Activated CD4-positive, CD25-positive, alpha-beta regulatory T cell treated with anti-CD3 and anti-CD28 coated beads, Interleukin-2, amount 50 U/mL, for 72 hours (primary cell): ENCODE measurements around the gene VMAC.
"Not testable (repeated sequence)": the region's sequence is repeated elsewhere in the genome, so short reads cannot be mapped to it uniquely, and the experiment has no call there.

Source experiments
- DNase-seq: peaks from one replicate; pipeline ENCODE4 v3.0.0; 2021

VMAC gene

DNA sequence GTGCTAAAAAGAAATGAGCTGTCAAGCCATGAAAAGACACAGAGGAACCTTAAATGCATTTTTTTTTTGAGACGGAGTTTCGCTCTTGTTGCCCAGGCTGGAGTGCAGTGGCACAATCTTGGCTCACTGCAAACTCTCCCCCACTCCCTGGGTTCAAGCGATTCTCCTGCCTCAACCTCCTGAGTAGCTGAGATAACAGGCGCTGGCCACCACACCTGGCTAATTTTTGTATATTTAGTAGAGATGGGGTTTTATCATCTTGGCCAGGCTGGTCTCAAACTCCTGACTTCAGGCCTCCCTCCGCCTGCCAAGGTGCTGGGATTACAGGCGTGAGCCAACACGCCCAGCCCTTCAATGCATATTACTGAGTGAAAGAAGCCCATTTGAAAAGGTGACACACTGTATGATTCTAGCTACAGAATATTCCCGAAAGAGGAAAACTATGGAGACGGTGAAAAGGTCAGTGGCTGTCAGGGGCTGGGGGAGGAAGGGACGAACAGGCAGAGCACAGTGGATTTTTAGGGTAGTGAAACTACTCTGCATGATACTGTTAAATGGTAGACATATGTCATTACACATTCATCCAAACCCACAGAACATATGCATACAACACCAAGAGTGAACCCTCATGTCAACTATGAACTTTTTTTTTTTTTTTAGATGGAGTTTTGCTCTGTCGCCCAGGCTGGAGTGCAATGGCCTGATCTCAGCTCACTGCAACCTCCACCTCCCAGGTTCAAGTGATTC lies 20.4 kb upstream of the VMAC start:
- not testable (repeated sequence) for DNase-seq

DNA sequence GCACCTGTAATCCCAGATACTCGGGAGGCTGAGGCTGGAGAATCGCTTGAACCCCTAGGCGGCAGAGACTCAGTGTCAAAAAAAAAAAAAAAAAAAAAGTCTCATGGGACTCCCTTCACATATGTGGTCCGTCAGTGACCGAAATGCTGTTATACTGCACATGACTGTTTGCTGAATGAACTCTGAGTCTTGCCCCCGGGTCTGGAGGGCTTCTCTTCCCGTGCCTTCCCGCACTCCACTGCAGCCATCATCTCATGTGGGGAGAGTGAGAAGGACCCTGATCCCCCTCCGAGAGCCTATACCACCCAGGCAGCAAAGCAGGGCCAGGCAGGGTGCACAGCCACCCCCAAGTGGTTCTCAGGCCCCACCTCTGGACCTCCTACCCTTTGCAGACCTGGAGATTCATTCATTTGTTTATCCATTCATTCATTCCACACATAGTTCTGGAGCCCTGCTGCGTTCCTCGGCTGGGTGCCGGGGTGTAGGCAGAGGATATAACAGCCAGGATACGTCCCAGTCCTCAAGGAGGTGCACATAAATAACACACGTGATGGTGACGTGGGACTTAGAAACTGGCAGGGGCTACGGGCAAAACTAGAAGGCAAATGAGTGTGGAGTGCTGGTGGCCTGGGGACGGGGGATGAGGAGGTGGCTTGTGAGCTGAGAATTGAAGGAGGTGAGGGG lies 15.2 kb upstream of the VMAC start:
- DNase-seq = no peak

DNA sequence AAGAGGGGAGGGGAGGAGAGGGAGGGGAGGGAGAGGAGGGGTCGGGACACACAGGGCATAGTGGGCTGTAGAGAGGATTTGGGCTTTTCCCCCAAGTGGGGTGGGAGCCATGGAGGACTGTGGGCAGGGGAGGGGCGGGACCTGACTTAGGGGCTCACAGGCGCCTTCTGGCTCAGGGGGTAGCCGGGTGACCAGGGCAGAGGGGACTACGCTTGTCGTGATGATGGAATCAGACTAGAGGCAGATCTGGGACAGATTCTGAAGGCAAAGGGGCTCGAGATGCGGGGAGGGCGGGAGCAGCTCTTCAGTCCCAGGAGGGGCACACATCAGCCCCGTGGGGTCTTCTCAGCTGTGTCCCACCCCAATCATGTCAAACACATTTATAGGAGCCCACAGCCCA lies 14.6 kb upstream of the VMAC start:
- DNase-seq = no peak

DNA sequence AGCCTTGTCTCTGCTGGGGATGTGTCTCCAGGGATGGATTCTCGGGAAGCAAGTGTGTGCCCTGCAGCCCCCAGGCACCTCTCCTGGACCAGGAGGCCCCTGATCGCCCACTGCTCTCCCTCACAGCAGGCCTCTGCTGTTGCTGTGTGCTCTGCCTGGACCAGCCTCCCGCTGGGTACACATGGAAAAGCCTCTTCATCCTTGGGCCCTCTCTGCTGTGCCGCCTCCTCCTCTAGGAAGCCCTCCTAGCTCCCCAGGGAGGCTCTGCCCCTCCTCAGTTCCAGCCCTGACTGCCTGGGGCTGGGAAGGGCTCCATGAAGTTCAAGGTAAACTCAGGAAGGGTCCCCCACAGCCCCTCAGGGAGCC lies 13.1 kb upstream of the VMAC start:
- DNase-seq = no peak

DNA sequence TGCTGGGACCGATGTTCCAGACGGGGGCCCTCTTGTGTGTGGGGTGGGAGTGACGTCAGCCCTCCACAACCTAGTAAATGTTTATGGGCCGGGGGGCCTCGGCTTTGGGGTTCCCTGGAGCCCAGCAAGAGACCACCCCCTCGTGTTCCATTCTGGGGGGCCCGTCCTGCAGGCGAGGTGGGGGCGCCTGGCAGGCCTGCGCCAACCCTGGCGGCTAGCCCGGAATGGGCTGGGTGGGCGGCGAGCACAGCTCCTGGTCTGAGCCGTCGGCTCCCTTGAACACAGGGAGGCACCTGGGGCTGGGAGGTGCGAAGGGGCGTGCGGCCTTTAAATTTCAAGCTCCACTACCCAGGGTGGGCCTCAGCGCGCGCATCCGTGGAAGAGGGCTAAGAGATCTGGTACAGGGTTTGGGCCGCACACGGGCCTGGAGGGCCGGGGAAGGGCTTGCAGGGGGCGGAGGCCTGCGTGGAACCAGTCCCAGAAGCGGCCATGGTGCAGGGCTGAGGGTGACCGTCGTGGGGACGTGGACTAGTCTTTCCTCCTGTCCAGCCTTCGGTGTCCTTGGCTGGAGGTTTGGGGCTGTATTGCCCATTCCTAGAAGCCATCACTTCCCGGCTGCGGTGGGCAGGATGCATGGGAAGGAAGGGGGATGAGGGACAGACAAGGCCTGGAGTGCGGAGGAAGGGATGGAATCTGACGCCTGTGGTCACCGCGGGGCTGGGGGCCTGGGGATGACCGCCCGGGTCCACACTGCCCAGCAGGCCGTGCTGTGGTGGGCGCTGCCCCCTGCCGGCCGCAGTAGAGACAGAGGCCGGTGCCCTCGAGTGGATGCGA lies 12.5 kb upstream of the VMAC start:
- no peak for DNase-seq

DNA sequence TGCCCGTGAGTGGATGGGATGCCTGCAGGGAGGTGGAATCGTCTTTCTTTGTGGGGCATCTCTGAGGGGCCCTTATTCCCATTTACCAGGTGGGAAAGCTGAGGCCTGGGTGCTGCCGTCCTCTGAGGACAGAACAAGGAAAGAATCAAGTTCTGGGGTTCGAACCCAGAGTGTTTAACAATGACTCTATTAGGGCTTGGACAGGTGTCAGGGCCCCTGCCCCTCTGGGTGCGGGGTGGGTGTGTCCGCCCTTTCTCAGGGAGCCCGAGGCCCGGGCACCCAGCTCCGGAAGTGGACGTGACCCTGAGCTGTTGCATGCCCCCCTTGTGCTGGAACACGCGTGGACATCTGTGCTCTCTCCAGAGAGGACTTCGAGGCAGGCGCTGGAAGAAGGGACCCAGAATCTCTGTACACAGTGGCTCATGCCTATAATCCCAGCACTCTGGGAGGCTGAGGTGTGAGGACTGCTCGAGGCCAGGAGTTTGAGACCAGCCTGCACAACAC lies 11.8 kb upstream of the VMAC start:
- no peak for DNase-seq

DNA sequence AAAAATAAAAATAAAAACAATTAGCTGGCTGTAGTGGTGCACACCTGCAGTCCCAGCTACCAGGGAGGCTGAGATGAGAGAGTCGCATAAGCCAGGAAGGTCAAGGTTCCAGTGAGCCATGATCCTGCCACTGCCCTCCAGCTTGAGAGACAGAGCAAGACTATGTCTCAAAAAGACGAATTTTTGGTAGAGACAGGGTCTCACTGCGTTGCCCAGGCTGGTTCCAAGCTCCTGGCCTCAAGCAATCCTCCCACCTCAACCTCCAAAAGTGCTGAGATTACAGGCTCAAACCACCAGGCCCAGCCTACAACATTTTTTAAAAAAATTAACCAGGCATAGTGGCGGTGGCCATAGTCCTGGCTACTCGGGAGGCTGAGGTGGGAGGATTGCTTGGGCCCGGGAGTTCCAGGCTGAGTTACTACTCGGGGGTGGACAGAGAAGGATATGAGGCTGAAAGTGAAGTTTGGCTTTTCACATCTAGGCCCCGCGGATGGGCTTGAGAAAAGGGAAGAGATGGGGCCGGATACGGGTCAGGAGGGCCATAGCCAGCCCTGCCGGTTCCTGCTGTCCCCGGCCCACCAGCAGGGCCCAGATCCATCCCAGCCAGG lies 11.3 kb upstream of the VMAC start:
- DNase-seq = no peak

DNA sequence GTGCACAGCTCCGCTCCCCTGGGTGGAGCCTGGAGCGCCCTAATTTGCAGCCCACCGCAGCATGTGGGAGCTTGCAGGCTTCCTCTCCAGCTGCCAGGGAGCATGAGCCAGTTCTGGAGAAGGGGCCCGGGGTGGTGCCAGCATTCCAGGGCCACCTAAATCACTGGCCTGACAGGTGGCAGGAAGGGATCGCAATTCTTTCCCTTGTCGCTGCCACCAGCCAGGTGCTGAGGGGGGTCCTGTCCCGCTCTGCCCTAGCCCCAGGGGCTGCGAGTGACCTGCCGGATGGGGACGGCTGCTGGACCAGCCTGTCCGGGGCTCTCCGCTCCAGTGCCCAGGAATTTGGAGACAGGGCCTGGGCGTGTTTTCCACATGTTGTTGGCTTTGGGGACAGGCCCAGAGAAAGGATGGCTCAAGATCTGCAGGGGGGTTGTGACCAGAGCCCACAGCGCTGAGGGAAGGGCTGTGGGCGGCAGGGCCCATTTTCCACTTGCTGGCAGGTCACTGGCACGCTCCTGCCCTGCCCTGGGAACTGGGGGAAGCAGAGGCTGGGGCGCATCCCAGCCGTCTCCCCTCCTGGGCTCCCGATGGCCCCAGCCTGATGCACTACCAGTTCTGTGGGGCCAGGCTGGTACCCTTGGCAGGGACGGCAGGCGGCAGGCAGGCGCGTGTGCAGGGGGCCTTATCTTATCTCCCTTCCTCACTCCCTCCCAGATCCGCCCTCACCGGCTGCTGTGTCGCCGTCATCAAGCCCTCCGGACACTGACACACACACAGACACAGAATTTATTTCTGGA lies 10.6 kb upstream of the VMAC start:
- no peak for DNase-seq

DNA sequence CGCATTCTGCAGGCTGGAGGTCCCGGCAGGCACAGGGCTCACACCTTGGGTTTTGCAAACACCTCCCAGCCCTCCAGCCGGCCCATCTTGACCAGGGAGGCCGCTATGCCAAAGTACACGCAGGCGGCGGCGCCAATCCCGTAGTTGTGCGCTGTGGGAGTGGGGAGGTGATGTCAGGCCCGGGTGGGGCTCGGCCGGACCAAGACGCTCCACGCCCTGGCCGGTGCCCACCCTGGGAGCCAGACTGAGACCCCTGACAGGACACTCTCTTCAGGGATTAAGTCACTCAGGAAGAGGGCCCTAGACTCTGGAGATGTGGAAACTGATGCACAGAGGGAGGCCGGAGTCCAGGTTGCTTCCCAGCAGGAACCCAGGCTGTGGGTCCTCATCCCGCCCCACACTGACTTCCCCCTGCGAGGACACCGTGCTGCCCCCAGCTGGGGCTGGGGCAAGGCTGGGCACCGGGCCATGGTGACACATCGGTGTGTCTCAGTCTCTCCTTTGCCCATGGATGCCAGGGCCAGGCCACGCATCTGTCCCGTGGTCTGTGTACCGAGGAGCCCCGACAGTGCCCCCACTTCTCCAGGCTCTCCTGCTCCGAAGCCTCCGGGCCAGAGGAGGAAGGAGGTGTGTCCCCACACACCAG lies 9.8 kb upstream of the VMAC start:
- no peak for DNase-seq

DNA sequence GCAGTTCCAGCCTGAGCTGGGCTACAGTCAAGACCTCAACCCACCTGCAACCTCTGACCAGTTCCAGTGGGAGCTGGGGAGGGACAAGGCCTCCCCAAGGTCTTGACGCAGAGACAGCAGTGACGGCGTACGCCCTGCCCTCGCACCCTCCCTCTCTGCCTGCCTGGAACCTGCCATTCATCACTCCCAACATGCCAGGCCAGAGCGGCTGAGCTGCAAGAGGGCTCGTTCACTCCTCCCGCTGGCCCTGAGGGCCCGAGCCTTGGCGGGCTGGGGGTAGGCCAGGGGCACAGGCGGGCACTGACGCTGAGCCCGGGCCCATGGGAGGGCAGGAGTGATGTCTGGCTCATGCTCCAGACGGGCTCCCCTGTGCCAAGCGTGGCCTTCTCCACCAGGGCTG lies 9.3 kb upstream of the VMAC start:
- no peak for DNase-seq

DNA sequence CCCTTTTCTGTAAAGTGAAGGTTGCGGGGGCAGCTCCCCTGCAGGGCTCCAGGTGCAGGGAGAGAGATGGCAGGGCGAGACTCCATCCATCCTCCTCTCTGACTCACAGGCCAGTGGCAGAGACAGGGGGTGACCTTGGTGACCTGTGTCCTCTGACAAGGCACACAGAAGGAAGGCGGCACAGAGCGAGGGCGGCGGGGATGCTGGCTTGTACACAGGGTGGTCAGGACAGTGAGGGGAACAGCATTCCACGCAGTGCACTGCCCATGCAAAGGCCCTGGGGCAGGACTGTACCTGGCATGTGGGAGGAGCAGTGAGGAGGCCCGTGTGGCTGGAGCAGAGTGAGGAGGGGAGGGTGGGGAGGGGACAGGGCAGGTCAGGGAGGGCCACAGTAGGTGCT lies 8.8 kb upstream of the VMAC start:
- DNase-seq = no peak

DNA sequence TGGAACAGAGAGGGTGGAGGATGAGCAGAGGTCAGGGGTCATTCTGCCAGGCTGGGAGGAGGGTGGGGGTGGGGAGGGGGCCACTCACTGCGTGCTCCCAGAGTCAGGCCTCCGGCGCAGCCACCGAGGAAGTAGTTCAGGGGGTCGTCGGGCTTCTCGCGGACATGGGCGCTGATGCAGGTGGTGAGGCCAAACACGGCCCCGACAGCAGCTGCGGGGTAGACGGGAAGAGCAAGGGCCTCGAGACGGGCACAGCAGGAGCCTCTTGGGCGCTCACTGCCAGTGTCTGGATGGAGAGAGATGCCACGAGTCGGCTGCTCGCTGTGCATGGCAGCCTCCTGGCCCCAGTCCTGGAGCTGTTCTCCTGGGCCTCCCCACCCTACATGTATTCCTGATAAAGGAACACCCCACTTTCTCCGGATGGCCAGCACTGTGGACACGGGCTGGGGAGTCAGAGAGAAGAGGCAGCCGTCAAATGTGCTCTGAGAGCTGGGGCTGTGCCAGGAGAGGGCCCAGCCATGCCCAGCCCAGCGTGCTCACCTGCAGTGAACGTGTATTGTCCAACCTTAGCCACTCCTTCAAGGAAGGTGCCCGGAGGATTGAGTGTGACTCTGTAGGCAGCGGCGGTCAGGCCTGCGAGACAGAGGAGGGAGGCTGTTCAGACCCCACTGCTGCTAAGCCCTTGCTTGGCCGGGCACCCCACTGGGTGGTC lies 8.2 kb upstream of the VMAC start:
- no peak for DNase-seq

DNA sequence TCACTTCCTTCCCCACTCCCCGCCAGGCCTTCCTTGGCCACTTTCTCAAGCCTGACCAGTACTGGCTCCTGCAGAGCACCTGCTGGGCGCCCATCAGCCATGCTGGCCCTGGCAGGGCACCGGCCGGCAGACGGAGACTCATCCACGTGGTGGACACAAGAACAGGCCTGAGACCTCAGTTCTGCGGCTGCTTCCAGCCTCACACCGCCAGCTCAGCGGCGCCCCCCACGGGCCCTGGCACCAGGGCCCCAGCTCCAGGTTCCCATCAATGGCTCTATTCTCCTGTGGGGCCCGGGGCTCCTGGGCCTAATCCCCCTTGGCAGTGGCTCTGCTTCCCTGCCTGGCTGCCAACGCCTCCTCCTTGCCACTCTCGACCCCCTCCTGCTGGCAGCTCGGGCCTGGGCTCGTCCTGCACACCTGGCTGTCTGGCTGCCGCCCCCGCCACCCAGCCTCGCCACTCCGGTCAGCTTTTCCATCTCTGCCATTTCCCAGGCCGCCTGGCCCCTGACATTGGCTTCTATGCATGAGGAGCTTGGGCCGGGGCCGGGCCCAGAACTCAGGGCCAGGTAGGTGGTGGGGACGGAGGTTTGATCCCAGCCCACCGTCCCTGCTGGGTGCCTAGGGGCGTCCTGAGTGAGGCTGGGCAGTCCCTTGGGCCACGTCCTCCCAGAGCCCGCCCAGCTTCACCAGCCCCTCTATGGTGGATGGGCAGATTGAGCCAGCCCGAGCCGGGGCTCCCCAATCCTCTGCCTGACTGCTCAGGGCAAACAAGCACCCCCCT lies 7.3 kb upstream of the VMAC start:
- no peak for DNase-seq

DNA sequence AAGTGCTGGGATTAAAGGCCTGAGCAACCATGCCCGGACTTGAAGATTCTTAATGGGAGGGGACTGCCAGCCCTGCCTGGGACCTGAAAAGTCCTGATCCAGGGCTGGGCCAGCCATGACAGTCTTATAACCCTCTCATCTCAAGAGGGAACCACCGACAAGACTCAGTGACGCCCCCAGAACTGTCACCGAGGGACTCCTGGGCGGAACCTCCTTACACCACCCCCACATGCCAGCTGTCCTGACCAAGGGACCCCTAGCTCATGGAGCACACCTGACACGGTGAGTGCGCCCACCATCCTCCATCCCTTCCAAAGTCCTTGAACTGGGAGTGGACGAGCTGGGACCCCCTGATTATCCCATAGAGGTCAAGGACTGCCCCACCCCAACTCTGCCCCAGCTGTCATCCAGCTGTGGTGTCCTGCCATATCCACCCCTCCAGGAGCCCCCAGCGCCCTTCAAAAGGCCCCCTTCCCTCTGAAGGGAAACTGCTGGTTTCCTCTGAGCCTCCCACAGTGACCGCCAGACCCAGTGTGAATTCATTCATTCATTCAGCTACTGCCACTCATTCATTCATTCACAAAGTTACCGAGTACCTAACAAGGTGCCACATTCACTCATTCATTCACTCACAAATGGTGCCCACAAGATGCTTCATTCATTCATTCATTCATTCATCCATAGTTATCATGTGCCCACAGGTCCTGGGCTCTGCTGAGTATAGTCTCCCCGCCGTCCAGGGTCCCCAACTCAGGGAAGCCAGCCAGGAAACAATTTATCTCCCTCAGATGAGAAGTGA lies 4.7 kb upstream of the VMAC start:
- no peak for DNase-seq

DNA sequence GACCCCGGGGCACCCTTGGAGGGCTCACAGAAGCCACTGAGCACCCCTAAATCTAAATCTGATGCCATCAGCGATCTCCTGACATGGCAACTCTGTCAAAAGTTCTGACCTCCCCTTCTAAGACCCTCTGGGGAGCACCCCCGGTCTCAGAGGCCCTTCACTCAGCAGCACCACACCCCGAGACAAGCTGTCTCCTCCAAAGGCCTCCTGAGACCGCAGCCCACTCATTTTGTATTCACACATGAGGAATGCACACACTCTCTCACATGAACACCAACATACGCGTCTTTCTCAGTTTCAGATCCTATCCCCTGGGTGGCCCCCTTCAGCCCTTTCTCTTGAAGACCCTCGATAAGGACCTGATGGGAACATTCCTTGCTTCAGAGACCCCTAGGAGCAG lies 3.7 kb upstream of the VMAC start:
- no peak for DNase-seq

DNA sequence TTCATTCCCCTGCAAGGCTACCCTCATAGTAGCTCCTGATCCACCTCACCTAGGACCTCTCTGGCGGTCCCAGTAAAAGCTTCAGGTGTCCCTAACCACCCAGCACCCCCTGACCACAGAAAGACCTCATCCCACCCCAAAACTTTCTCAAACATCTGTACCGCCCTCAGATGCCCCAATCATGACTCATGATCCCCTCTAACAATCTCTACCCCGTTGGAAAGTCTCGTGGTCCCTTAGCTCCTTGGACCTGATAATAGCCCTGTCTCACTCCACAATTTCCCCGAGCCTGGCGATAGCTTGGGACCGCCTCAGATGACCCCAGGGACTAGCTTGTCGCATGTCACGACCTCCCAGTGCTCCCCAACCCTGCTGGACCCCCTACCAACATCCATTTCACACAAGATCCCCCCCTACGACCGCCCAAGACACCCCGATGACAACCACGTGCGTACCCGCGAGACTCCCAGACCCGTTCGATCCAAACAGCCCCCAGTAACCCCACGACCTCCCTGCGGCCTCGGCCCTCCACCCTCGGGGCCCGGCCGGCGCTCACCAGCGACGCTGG lies 1.5 kb upstream of the VMAC start:
- DNase-seq = no peak

DNA sequence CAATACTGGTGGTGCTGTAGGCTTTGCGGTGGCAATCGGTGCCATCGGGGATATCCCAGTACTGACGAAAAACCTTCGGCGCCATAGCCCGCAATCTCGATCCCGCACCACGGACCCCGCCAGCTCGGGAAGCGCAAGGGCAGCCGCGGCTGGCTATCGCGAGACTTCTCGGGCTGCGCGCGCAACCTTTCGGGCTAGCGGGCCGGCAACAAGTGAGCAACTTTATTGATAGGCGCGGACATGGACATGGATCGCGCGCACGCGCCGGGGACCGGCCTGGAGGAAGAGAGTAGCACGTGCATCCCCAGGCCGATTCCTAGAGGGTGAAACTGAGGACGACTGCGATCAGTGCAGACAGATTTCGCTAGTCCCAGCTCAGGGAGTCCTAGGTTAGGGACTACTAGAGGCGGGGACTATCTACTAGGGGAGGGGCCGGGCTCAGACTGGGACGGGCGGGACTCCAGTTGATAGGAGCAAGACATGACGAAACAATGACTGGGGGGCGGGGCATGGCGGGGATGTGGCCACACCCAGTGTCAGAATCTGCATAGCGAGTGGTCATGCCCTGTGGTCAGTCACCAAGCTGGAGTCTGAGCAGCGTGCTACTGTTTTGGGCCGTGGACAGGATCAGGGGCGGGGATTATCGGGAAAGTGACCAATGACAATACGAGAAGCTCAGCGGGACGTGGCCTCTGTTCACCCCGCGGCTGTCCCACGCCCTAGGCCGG lies 884 bp upstream of the VMAC start, which contains the start of gene NDUFA11:
Gene NDUFA11, minus strand, starts transcription at position 167 of the 728 bp plus-strand sequence. Its CDS starts 82 bp downstream, at position 85.
- peak; percentile 99 for DNase-seq

DNA sequence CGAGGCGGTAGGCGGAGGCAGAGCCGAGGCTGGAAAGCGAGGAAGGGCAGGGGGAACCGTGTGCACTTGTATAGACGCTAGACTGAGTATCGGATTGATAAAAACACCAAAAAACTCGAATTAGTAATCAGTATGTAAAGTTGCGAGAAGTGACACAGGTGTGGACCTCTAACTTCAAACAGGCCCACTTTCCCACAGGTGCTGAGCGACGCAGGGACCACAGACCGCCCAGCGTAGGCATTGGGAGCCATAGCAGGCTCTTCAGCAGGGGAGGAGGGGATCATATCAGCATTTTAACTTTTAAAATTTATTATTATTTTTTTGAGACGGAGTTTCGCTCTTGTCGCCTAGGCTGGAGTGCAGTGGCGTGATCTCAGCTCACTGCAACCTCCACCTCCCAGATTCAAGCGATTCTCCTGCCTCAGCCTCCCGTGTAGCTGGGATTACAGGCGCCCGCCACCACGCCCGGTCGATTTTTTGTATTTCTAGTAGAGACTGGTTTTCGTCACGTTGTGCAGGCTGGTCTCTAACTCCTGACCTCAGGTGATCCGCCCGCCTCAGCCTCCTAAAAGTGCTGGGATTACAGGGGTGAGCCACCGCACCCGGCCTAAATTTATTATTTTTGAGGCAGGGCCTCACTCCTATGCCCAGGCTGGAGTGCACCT lies 574 bp downstream of the VMAC start:
- no peak for DNase-seq
